ENCODE measurements around the gene SLC46A1.
"Not testable (repeated sequence)": the region's sequence is repeated elsewhere in the genome, so short reads cannot be mapped to it uniquely, and the experiment has no call there.

DNA sequence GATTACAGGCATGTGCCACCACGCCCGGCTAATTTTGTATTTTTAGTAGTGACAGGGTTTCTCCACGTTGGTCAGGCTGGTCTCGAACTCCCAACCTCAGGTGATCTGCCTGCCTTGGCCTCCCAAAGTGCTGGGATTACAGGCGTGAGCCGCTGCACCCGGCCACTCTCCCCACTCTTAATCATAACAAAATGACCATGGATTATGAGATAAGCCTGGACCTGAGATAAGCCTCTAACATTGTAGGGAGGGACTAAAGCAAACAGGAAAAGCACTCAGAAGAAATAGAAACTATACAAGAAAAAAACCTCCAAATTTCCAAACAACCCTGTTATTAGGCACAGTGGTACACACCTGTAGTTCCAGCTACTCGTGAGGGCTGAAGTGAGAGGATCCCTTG lies 28.3 kb upstream of the SLC46A1 start:
- TF ChIP-seq ZNF384 (IDR thresholded peaks at IDR 0.05); HDGF (IDR thresholded peaks at IDR 0.05; ENCODE audit: borderline replicate concordance); BHLHE40 (IDR thresholded peaks at IDR 0.05; ENCODE audit: borderline replicate concordance); ELF4 (IDR thresholded peaks at IDR 0.05); SUZ12 (IDR thresholded peaks at IDR 0.05); FOXK2 (IDR thresholded peaks at IDR 0.05); SP1 (IDR thresholded peaks at IDR 0.05); NFRKB (IDR thresholded peaks at IDR 0.05); FOXM1 (IDR thresholded peaks at IDR 0.05; ENCODE audit: borderline replicate concordance); FOXA1 (IDR thresholded peaks at IDR 0.05); TARDBP (IDR thresholded peaks at IDR 0.05); ARNT (IDR thresholded peaks at IDR 0.05): not testable (repeated sequence)
- TF ChIP-seq, protein P1, sequence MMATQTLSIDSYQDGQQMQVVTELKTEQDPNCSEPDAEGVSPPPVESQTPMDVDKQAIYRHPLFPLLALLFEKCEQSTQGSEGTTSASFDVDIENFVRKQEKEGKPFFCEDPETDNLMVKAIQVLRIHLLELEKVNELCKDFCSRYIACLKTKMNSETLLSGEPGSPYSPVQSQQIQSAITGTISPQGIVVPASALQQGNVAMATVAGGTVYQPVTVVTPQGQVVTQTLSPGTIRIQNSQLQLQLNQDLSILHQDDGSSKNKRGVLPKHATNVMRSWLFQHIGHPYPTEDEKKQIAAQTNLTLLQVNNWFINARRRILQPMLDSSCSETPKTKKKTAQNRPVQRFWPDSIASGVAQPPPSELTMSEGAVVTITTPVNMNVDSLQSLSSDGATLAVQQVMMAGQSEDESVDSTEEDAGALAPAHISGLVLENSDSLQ (IDR thresholded peaks at IDR 0.05), result not testable (repeated sequence)

Measured in HEK293T (cell line).